ENCODE results near the gene FRMPD4. TPM values are rescaled to one million over a fixed set of nuclear protein-coding genes. Genes with fewer than 3 reads are reported as not detected.
A peak's percentile ranks its signal among the peaks of the same experiment; 100 is the strongest.

FRMPD4 gene
- total and polyA plus RNA-seq, 2 donors (not counting 3 experiments of a cell fraction or from before 2014, with no cell fraction given) = not detected

DNA sequence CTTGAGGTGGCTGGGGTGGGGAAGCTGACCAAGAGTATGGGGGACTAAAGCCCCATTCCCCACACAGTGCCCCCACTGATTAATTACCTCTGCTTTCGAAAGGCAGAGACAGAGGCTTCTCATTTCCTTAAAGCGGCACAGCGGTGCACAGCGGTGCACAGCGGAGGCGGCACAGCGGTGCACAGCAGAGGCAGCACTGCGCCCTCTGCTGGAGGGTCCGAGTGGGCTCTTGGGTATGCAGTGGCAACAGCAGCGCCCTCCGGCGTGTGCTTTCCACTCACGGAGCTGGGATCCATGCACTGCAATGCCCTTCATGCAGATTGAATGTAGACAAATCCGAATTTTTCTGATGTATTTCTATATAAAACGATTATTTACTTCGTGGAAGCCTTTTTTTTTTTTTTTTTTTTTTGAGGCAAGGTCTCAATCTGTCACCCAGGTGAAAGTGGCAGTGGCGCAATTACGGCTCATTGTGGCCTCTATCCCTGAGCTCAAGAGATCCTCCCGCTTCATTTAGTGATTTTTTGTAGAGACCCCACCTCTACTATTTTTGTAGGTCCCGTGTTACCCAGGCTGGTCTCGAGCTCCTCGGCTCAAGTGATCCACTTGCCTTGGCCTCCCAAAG, 633.3 kb downstream of the FRMPD4 start:
- Histone ChIP-seq H3K9me3 (replicated peaks; ENCODE audit: control insufficient read depth, insufficient read depth, low read length) (no peaks in the 10 kb centered on the region), H3K27ac (ENCODE audit: insufficient read depth, low read depth, low read length) (no peak overlapping the region), H3K9ac (replicated peaks; ENCODE audit: extremely low read depth, insufficient read depth, low read length) (no peak overlapping the region), H3K4me1 (ENCODE audit: control insufficient read depth, extremely low read depth, insufficient read depth, low read length) (no peaks in the 10 kb centered on the region), H3K36me3 (ENCODE audit: control insufficient read depth in 2 of 2, extremely low read depth in 1 of 2, insufficient read depth in 2 of 2, low read length in 2 of 2) (no peaks in the 10 kb centered on the region), H3K79me2 (ENCODE audit: control insufficient read depth, insufficient read depth, low read length) (no peaks in the 10 kb centered on the region), H3K4me2 (ENCODE audit: insufficient read depth, low read length) (no peak overlapping the region), H2AFZ (ENCODE audit: low read depth, low read length) (no peak overlapping the region), H3K4me3 (replicated peaks in 1 of 3; ENCODE audit: insufficient read depth in 1 of 3, low read depth in 1 of 3, low read length in 3 of 3) (no peak overlapping the region), H3K9me1 (replicated peaks; ENCODE audit: control insufficient read depth, extremely low read depth, insufficient read depth, low read length) (no peaks in the 10 kb centered on the region), H3K27me3 (ENCODE audit: control insufficient read depth in 2 of 2, insufficient read depth in 2 of 2, low read length in 2 of 2) (peaks cover 1 to 3% of the 10 kb centered on the region in 2 experiments), H4K20me1 (replicated peaks; ENCODE audit: control insufficient read depth, extremely low read depth, insufficient read depth, low read length) (no peaks in the 10 kb centered on the region)
- DNase-seq (ENCODE audit: low read depth, low spot score) (peak; percentile 33), FAIRE-seq (no peak)
- CTCF ChIA-PET = interaction anchor here (0.6 to 5.0 kb wide), 13 partner anchors 10 to 1380 kb away, joined by 3 to 51 read pairs (median 5); partner anchors contain the start of gene PRPS2
- TF ChIP-seq JUN (IDR thresholded peaks at IDR 0.05; ENCODE audit: borderline replicate concordance, insufficient read depth, insufficient read length, low read depth) = no peak
- TF ChIP-seq, protein P1, sequence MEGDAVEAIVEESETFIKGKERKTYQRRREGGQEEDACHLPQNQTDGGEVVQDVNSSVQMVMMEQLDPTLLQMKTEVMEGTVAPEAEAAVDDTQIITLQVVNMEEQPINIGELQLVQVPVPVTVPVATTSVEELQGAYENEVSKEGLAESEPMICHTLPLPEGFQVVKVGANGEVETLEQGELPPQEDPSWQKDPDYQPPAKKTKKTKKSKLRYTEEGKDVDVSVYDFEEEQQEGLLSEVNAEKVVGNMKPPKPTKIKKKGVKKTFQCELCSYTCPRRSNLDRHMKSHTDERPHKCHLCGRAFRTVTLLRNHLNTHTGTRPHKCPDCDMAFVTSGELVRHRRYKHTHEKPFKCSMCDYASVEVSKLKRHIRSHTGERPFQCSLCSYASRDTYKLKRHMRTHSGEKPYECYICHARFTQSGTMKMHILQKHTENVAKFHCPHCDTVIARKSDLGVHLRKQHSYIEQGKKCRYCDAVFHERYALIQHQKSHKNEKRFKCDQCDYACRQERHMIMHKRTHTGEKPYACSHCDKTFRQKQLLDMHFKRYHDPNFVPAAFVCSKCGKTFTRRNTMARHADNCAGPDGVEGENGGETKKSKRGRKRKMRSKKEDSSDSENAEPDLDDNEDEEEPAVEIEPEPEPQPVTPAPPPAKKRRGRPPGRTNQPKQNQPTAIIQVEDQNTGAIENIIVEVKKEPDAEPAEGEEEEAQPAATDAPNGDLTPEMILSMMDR (IDR thresholded peaks at IDR 0.05; ENCODE audit: extremely low read depth in 1 of 2, insufficient read depth in 1 of 2, low read depth in 1 of 2, low read length in 2 of 2) = peak; percentile 77 to 91
- intact Hi-C loops (cut with micrococcal nuclease) (loop anchor here (1.0 kb wide), 1 partner anchor 69 kb away; no protein-coding TSS in a partner anchor), dilution Hi-C loops (cut with MboI; ENCODE audit: extremely low pct_ligation_motif_present, low sequenced_read_pairs) (no loop called here)
- BruUV-seq (replicated peaks) = no TSS peak
- POLR2A ChIA-PET = no interaction called here

Small RNA genes lying within 50 kb of the gene (small RNA-seq; reads per million reads assigned to genes)
- gene AC119619.1 (ENCODE audit: insufficient read depth, insufficient read length, low read depth, low replicate concordance) (not detected), gene RF00019 (ENCODE audit: insufficient read depth, insufficient read length, low read depth, low replicate concordance) (not detected), gene RN7SKP290 (ENCODE audit: insufficient read depth, insufficient read length, low read depth, low replicate concordance) (not detected)
